NOMO-1 (cell line): ENCODE data around the gene IL20RA.

Experiments used
- DNase-seq, 2 experiments: peaks; one replicate each; lab custom pipeline; 2025; ENCODE audit not compliant: unreplicated experiment in 2 of 2; lab: John Stamatoyannopoulos, UW

IL20RA gene

GRCh38 chr6:136950436-136951126 is 94.2 kb downstream of the IL20RA start:
- no peak for DNase-seq
